Stimulated activated effector memory CD8-positive, alpha-beta T cell treated with anti-CD3 and anti-CD28 coated beads, Interleukin-12 subunit alpha, Interleukin-12 subunit beta, amount 100 ng/mL, for 72 hours (primary cell): ENCODE results near the gene RALY.

Experiments
- ATAC-seq: fragments of 150-1000 bp; cut with Tn5 transposase; 2 replicates; pipeline ENCODE4 v1.10.0; 2021
- DNase-seq, 2 donors: peaks; one replicate each; pipeline ENCODE4 v3.0.0; 2021 to 2022; ENCODE audit warnings: low spot score in 2 of 2
- H3K27ac Mint-ChIP-seq: one replicate; pipeline ENCODE4 v1.8.0; 2022; ENCODE audit warnings: mild to moderate bottlenecking, mixed read lengths
- H3K36me3 Mint-ChIP-seq: one replicate; pipeline ENCODE4 v1.8.0; 2022; ENCODE audit warnings: mild to moderate bottlenecking, mixed read lengths
- H3K4me1 Mint-ChIP-seq: one replicate; pipeline ENCODE4 v1.8.0; 2022; ENCODE audit warnings: mixed read lengths
- H3K4me3 Mint-ChIP-seq: one replicate; pipeline ENCODE4 v1.8.0; 2022; ENCODE audit warnings: mild to moderate bottlenecking, mixed read lengths
- H3K9me3 Mint-ChIP-seq: one replicate; pipeline ENCODE4 v1.8.0; 2022; ENCODE audit warnings: mixed read lengths

Gene RALY

DNA sequence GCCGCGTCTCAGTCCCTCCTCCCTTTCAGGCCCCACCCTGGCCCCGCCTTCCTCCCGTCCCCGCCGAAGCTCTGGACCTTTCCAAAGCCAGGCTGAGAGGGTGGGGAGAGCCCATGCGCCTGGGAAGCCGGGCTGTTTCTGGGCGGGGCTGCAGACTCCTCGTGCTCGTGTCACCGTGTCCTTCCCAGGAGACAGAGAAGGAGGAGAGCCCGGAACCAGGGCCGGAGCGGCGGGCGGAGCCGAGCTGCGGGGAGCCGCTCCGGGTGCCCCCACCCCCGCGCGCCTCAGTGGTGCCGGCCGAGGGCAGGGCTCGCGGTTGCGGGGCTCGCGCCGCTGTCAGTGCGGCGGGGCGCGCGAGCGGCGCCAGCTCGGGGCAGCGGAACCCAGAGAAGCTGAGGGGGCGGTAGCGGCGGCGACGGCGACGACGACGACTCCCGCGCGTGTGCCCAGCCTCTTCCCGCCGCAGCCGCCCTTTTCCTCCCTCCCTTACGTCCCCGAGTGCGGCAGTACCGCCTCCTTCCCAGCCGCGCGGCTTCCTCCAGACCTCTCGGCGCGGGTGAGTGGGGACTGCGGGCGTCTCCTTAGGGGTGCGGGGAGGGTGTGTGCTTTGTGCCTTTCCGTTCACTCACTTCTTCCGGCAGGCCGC, at the start of gene RALY:
TSS of gene RALY (plus strand) at position 336 of the 646 bp plus-strand sequence. CDS start 78,164 bp downstream, outside the sequence.
- DNase-seq (peak; percentile 88 to 99), ATAC-seq (peak; percentile 82)
- peak within 1 kb of the TSS; percentile 82 for H3K4me3 Mint-ChIP-seq
- H3K4me1 Mint-ChIP-seq: peaks cover 73% of the 10 kb centered on the region
- H3K9me3 Mint-ChIP-seq: no peaks in the 10 kb centered on the region
- peaks cover 40% of the 10 kb centered on the region for H3K36me3 Mint-ChIP-seq
- peak within 1 kb of the TSS; percentile 99 for H3K27ac Mint-ChIP-seq

DNA sequence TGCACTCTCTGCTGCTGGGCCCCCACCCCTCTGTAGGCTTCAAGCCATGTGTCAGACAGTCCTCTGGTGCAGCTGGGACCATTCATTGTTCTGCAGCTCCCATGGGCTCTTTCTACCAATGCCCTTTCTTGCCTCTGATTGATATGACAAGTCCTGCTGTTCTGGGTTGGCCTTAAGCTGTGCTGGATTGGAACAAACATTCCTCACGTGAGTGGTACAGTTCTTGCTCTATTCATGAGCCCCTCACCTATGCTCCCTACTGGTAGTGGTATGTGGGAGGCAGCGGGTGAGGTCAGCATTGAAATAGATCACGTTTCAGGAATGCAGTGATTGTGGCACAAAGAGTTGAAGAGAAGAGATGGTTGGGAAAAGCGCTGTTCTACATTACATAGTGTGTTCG, 48.8 kb upstream of the RALY start:
- no peak overlapping the region for H3K4me3 Mint-ChIP-seq
- no peak for DNase-seq

DNA sequence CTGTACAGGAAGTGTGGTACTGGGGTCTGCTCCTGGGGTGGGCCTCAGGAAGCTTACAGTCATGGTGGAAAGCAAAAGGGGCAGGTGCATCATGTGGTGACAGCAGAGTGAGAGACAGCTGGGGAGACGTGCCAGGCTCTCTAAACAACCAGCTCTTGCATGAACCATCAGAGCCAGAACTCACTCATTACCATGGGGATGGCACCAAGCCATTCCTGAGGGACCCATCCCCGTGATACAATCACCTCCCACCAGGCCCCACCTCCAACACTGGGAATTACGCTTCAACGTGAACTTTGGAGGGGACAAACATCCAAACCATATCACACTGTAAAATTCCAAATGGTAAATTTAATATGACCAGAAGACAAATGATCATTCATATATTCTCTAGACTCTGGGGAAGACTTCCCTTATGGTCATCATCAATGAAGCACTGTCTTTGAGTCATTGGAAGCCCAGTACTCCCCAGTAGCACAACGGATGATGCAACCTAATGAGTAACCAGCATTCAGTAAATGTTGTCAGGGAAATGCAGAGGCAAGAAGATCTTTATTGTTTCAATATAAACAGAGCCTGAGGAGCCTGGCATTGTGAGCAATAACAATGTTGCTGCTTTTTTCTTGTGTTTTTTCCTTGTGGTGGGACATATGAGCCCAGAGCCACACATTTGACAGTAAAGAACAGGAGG, 48.2 kb upstream of the RALY start:
- Mint-ChIP-seq H3K27ac (no peak overlapping the region), H3K4me3 (no peak overlapping the region), H3K4me1 (no peaks in the 10 kb centered on the region), H3K9me3 (peaks cover 13% of the 10 kb centered on the region), H3K36me3 (no peaks in the 10 kb centered on the region)
- DNase-seq (no peak), ATAC-seq (no peak)

More for the DNA sequence above, 48.8 kb upstream of the RALY start:
- H3K9me3 Mint-ChIP-seq: peaks cover 12% of the 10 kb centered on the region
- no peaks in the 10 kb centered on the region for H3K36me3 Mint-ChIP-seq
- no peak overlapping the region for H3K27ac Mint-ChIP-seq
- no peak for ATAC-seq
- no peaks in the 10 kb centered on the region for H3K4me1 Mint-ChIP-seq

DNA sequence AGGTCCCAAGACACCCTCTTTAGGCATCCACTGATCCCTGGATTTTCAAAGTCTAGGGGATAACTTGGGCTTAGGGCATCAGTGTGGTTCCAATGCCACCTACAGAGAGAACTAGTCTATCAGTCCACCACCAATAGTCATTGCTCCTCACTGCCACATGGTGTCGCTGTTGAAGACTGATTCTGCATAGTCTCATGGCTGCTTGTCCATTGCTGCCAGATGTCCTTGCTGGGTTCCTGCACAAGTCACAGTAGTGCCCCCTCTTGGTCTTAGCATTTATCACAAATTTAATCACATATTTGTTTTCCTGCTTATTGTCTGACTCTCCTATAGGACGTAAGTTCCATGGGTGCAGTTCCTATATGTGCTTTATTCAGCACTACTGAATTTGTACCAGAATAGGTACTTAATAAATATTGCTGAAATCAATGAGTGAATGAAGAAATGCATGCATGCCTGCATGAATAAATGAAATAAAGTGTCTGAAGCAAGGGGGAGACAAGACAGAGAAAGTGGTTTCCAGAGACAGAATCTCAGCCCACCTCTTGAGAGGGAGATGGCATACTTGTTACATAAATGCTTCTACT, 45.9 kb upstream of the RALY start:
- Mint-ChIP-seq H3K4me1 (no peaks in the 10 kb centered on the region), H3K36me3 (no peaks in the 10 kb centered on the region), H3K27ac (no peak overlapping the region), H3K9me3 (peaks cover 15% of the 10 kb centered on the region), H3K4me3 (no peak overlapping the region)
- peak; percentile 72 for ATAC-seq
- peak; percentile 27 to 69 for DNase-seq

DNA sequence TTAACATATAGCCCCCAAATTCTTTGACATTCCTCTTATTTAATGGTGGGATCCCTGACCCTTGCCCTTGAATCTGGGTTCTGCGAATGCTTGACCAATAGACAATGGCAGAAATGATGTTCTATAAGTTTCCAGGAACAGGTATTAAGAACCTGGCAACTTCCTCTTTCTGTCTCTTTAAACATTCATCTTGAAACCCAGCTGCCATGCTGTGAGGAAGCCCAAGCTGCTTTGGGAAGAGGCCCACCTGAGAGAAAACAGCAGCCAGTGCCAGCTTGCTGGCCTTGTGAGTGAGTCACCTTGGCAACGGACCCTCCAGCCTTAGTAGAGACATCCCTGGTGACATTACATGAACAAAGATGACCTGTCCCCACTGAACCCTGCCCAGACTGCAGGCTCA, 45.2 kb upstream of the RALY start:
- Mint-ChIP-seq H3K4me3 (no peak overlapping the region), H3K36me3 (no peaks in the 10 kb centered on the region), H3K4me1 (no peaks in the 10 kb centered on the region), H3K27ac (no peak overlapping the region), H3K9me3 (peaks cover 15% of the 10 kb centered on the region)
- ATAC-seq (no peak), DNase-seq (no peak)

DNA sequence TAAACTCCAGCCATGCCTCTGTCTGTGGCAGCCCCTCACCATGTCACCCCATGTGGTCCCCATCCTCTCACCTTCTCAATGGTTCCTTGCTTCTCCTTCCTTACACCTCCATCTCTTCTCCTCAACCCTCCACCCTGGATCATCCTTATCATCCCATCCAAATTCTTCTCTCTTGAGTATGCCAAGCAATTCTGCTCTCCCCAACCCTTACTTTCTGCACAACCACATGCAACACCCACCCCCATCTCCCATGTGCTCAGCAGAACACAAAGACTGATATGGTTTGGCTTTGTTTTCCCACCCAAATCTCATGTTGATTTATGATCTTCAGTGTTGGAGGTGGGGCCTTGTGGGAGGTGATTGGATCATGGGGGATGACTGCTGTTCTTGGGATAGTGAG, 42.5 kb upstream of the RALY start:
- H3K36me3 Mint-ChIP-seq: no peaks in the 10 kb centered on the region
- no peak for ATAC-seq
- DNase-seq: no peak
- H3K4me3 Mint-ChIP-seq: no peak overlapping the region
- H3K27ac Mint-ChIP-seq: no peak overlapping the region
- H3K9me3 Mint-ChIP-seq: peaks cover 15% of the 10 kb centered on the region
- H3K4me1 Mint-ChIP-seq: no peaks in the 10 kb centered on the region

DNA sequence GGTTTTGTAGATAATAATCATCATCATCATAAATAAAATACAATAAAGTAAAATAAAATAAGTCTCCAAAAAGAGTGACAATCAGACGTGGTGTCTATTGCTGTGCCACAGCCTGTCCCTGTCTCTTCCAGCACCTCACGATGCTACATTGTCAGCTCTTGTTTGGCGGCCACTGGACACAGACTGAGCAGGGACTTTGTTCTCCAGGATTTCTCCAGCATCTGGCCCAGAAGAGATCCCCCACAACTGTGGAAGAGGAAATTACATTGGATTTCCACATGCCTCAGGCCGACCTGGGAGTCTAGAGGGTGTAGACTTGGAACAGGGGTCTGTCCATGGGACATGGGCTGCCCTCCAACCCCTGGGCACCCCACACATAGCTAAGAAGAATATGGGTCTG, 39.2 kb upstream of the RALY start:
- Mint-ChIP-seq H3K4me1 (no peaks in the 10 kb centered on the region), H3K4me3 (no peak overlapping the region), H3K36me3 (no peaks in the 10 kb centered on the region), H3K27ac (no peak overlapping the region), H3K9me3 (peaks cover 2% of the 10 kb centered on the region)
- DNase-seq: no peak
- ATAC-seq: no peak

DNA sequence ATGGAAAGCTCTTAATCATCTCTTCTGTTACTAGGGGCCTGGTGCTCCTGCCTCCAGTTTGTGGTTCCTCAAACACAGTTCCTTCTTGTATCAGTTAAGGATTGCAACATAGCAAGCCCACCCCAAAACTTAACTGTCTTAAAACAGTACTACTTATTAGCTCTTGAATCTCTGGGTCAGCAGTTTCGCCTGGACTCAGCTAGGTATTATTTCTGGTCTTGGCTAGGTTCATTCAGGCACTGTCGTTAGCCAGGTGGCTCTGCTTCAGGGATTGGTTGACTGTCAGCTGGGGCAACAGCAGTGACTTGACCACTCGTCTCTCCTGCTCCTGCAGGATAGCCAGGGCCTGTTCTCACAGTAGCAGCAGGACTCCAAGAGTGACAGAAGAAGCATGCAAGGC, 30.0 kb upstream of the RALY start:
- Mint-ChIP-seq H3K4me1 (no peaks in the 10 kb centered on the region), H3K36me3 (no peaks in the 10 kb centered on the region), H3K4me3 (no peak overlapping the region), H3K9me3 (no peaks in the 10 kb centered on the region), H3K27ac (no peak overlapping the region)
- no peak for DNase-seq
- ATAC-seq: no peak

DNA sequence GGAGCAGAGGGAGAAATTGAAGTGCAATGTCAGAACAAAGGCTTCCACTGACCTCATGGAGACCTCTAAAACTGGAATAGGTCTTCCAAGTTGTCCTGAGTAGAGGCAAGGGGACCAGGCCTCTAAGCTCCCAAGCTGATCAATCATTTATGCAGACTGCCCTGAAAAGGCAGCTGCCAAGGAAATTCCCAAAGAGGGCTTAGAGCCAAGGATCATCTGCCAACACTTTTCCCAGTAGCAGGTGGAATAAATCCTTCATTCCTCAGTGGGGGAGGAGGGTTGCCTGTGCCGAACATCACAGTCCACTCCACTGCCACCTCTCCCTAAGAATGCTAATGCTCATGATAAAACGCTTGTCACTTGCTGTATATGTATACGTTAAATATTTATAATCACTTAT, 29.3 kb upstream of the RALY start:
- Mint-ChIP-seq H3K27ac (no peak overlapping the region), H3K4me1 (no peaks in the 10 kb centered on the region), H3K9me3 (no peaks in the 10 kb centered on the region), H3K36me3 (no peaks in the 10 kb centered on the region), H3K4me3 (no peak overlapping the region)
- no peak for DNase-seq
- no peak for ATAC-seq

DNA sequence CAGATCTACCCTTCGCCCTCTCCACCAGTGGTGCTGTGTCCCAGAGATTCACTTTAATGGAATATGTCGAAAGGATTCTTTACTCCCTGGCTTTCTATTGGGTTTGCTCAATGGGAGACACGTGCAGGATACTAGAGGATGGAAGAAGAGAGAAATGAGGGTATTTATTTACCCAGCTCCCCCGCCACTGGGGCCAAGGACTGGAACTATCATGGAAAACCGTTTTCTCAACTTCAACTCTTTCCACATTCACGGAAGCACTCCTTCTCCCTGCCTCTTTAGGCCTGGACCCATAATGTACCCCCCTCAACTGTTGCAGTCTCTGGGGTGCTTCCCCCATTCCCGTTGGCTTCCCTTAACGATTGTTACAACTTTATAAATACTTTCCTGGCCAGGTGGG, 26.6 kb upstream of the RALY start:
- no peak for DNase-seq
- Mint-ChIP-seq H3K9me3 (no peaks in the 10 kb centered on the region), H3K36me3 (no peaks in the 10 kb centered on the region), H3K27ac (no peak overlapping the region), H3K4me3 (no peak overlapping the region), H3K4me1 (no peaks in the 10 kb centered on the region)
- ATAC-seq: no peak

DNA sequence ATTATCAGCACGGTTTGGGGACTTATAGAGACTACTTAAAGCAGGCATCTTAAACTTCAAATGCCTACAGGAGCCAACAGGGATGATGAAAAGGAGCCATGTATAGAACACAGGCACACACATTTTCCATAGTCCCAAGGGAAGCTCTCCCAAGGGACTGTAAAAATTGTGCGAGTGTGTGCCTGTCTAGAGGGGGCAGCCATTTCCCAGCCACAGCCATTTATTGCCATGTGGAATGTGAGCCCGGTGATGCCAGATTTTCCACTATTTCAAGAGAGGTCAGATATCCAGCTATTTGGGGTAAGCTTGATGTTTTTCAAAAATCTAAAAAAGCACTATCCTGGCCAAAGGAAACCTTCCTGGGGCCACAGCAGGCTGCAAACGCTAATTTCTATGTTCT, 24.1 kb upstream of the RALY start:
- ATAC-seq (no peak), DNase-seq (no peak)
- Mint-ChIP-seq H3K9me3 (no peaks in the 10 kb centered on the region), H3K27ac (no peak overlapping the region), H3K4me1 (no peaks in the 10 kb centered on the region), H3K36me3 (no peaks in the 10 kb centered on the region), H3K4me3 (no peak overlapping the region)

DNA sequence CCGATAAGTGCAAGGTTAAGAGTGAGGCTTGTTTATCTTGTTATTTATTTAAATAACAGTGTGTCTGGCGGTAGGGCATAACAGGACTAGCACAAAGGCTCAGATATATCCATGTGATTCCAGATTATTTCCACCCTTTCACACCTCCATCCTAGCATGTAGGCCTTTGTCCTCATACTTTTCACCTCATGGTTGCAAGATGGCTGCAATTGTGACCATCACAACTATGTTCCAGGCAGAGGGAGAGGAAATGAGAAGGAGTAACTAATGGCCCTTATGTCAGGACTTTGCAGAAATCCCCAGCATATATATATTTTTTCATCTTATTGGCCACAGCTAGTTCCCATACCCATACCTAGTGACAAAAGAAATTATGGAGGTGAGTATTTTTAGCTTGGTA, 23.5 kb upstream of the RALY start:
- Mint-ChIP-seq H3K4me1 (no peaks in the 10 kb centered on the region), H3K36me3 (no peaks in the 10 kb centered on the region), H3K9me3 (no peaks in the 10 kb centered on the region), H3K4me3 (no peak overlapping the region), H3K27ac (no peak overlapping the region)
- DNase-seq (no peak), ATAC-seq (no peak)

DNA sequence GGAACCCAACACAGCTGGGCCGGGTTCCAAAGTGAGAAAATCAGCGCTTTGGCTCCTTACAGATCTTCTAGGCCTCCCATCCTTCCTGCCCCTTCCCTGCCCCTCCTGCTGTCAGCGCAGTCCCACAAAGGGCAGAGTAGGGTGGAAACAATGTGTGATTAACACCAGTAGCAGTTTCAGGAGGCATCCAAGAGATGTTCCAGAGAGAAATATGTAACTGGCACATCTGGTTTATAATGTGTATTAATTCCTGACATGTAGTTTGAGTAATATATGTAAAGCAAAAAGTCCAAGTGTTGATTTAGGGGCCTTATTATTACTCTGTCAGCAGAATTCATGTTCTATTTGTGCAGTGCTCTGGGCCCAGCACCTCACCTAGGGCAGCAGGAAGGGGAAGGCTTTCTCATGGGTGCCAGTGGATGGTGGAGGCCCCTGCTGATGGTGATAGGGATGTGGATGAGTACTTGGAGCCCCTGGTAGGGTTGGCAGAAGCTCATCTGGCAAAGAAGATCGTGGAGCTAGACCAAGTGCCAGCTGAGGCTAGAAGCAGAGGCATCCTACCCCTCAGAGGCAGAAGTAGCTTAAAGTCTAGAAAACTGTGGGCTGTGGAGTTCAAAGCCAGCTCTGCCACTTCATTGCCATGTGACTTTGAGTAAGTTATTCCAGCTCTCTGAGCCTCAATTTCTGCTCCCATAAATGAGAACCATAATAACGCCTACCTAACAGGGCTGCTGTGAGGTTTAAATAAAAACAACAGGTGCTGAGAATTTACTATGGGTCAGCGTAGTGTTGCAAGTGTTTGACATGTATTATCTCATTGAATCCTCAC, 22.4 kb upstream of the RALY start:
- Mint-ChIP-seq H3K36me3 (no peaks in the 10 kb centered on the region), H3K9me3 (no peaks in the 10 kb centered on the region), H3K27ac (no peak overlapping the region), H3K4me1 (no peaks in the 10 kb centered on the region), H3K4me3 (no peak overlapping the region)
- DNase-seq: no peak
- ATAC-seq: no peak

DNA sequence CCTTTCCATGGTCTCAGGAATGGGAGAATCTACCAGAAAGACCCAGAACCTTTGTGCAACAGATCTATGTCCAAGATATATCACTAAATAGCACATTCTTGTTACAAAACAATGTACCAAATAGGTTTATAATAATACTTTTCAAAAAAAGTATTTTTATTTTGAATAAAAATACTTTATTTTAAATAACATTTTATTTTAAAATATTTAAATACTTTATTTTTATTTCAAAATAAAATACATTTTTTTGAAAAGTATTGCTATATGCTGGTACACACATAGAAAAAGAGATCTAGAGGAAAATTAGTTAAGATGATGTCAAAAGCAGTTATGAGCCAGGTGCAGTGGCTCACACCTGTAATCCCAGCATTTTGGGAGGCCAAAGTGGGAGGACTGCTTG, 16.8 kb upstream of the RALY start:
- Mint-ChIP-seq H3K4me3 (no peak overlapping the region), H3K36me3 (no peaks in the 10 kb centered on the region), H3K27ac (no peak overlapping the region), H3K4me1 (no peaks in the 10 kb centered on the region), H3K9me3 (no peaks in the 10 kb centered on the region)
- DNase-seq (no peak), ATAC-seq (no peak)

DNA sequence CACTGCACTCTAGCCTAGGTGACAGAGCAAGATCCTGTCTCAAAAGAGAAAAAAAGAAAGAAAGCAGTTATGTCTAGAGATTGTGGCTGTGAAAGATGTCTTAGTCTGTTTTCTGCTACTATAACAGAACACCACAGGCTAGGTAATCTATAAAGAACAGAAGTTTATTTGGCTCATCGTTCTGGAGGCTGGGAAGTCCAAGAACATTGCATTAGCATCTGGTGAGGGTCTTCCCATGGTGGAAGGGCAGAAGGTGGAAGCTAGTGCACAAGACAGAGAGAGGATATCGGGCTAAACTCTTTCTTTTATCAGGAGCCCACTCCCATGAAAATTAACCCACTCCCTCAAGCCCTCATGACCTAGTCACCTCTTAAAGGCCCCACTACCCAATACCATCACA, 16.2 kb upstream of the RALY start:
- no peak for ATAC-seq
- H3K27ac Mint-ChIP-seq: no peak overlapping the region
- no peaks in the 10 kb centered on the region for H3K9me3 Mint-ChIP-seq
- no peaks in the 10 kb centered on the region for H3K4me1 Mint-ChIP-seq
- H3K4me3 Mint-ChIP-seq: no peak overlapping the region
- H3K36me3 Mint-ChIP-seq: no peaks in the 10 kb centered on the region
- DNase-seq: no peak
